ENCODE results near the gene SMCR8. TPM values are rescaled to one million over a fixed set of nuclear protein-coding genes. Genes with fewer than 3 reads are reported as not detected.
A peak's percentile ranks its signal among the peaks of the same experiment; 100 is the strongest.

SMCR8 gene
- total and polyA plus RNA-seq, 2 of the 13 experiments (the other 11 are each of a cell fraction or from before 2014, with no cell fraction given): 7.6 to 11.8 TPM

DNA sequence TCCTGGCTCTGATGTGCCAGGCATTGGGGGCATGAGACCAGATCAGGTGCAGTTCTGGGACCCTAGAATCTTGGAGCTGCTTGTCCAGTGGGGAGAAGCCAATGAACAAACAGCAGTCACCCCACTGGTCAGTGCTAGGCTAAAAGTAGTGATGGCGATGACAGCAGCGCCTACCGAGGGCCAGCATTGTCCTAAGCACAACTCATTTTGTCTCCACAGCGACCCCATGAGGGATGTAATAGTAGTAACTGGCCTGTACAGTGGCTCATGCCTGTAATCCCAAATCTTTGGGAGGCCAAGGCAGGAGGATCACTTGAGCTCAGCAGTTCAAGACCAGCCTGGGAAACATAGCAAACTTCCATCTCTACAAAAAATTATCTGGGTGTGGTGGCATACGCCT is 6.2 kb downstream of the SMCR8 start:
- Histone ChIP-seq H3K4me1 (ENCODE audit: insufficient read depth, low read length) (peaks cover 48% of the 10 kb centered on the region), H3K27ac (ENCODE audit: extremely low read length, insufficient read depth, low read length) (no peak overlapping the region), H3K36me3 (replicated peaks in 1 of 2; ENCODE audit: control insufficient read depth in 1 of 2, insufficient read depth in 2 of 2, low read length in 2 of 2) (peaks cover 25 to 41% of the 10 kb centered on the region in 2 experiments), H3K4me2 (ENCODE audit: low read depth, low read length) (no peak overlapping the region), H2AFZ (ENCODE audit: low read length) (no peak overlapping the region), H4K20me1 (ENCODE audit: insufficient read depth, low read length) (peaks cover 18% of the 10 kb centered on the region), H3K9me3 (ENCODE audit: low read length) (no peaks in the 10 kb centered on the region), H3K9ac (ENCODE audit: insufficient read depth, low read depth, low read length) (no peak overlapping the region), H3K79me2 (ENCODE audit: insufficient read depth, low read length) (peaks cover 43% of the 10 kb centered on the region), H3K4me3 (replicated peaks in 1 of 3; ENCODE audit: insufficient read depth in 1 of 3, low read depth in 2 of 3, low read length in 3 of 3) (no peak overlapping the region), H3K27me3 (ENCODE audit: control insufficient read depth in 1 of 2, insufficient read depth in 2 of 2, low read length in 2 of 2) (no peaks in the 10 kb centered on the region)
- ChIA-PET POLR2A (no interaction called here), CTCF (ENCODE audit: low intra/inter-chr PET ratio, low total read pairs) (no interaction called here)
- intact Hi-C loops (cut with micrococcal nuclease; ENCODE audit: unreplicated experiment): no loop called here
- BruUV-seq (replicated peaks): no TSS peak
- DNase-seq (ENCODE audit: low spot score) (no peak), ATAC-seq (no peak), FAIRE-seq (no peak)
- 90% methylated on average over 5 of the region's 5 CpGs for WGBS (ENCODE audit: low lambda C conversion rate)
- in situ Hi-C loops (cut with HindIII; ENCODE audit: extremely low pct_ligation_motif_present, low pct_unique_long_range_greater_than_20kb): no loop called here
- no peak for TF ChIP-seq THYN1 (CRISPR knock-in tag; IDR thresholded peaks at IDR 0.05; ENCODE audit: borderline replicate concordance, low read depth)
- TF ChIP-seq, protein P1, sequence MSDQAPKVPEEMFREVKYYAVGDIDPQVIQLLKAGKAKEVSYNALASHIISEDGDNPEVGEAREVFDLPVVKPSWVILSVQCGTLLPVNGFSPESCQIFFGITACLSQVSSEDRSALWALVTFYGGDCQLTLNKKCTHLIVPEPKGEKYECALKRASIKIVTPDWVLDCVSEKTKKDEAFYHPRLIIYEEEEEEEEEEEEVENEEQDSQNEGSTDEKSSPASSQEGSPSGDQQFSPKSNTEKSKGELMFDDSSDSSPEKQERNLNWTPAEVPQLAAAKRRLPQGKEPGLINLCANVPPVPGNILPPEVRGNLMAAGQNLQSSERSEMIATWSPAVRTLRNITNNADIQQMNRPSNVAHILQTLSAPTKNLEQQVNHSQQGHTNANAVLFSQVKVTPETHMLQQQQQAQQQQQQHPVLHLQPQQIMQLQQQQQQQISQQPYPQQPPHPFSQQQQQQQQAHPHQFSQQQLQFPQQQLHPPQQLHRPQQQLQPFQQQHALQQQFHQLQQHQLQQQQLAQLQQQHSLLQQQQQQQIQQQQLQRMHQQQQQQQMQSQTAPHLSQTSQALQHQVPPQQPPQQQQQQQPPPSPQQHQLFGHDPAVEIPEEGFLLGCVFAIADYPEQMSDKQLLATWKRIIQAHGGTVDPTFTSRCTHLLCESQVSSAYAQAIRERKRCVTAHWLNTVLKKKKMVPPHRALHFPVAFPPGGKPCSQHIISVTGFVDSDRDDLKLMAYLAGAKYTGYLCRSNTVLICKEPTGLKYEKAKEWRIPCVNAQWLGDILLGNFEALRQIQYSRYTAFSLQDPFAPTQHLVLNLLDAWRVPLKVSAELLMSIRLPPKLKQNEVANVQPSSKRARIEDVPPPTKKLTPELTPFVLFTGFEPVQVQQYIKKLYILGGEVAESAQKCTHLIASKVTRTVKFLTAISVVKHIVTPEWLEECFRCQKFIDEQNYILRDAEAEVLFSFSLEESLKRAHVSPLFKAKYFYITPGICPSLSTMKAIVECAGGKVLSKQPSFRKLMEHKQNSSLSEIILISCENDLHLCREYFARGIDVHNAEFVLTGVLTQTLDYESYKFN (CRISPR knock-in tag; conservative IDR thresholded peaks at IDR 0.05): no peak
- no peak for TF ChIP-seq ZNF652 (CRISPR knock-in tag; IDR thresholded peaks at IDR 0.05; ENCODE audit: borderline replicate concordance, low read depth)
- no peak for TF ChIP-seq ZKSCAN5 (CRISPR knock-in tag; IDR thresholded peaks at IDR 0.05)
- TF ChIP-seq, protein P2, sequence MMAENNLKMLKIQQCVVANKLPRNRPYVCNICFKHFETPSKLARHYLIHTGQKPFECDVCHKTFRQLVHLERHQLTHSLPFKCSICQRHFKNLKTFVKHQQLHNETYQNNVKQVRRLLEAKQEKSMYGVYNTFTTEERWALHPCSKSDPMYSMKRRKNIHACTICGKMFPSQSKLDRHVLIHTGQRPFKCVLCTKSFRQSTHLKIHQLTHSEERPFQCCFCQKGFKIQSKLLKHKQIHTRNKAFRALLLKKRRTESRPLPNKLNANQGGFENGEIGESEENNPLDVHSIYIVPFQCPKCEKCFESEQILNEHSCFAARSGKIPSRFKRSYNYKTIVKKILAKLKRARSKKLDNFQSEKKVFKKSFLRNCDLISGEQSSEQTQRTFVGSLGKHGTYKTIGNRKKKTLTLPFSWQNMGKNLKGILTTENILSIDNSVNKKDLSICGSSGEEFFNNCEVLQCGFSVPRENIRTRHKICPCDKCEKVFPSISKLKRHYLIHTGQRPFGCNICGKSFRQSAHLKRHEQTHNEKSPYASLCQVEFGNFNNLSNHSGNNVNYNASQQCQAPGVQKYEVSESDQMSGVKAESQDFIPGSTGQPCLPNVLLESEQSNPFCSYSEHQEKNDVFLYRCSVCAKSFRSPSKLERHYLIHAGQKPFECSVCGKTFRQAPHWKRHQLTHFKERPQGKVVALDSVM (CRISPR knock-in tag; IDR thresholded peaks at IDR 0.05): peak; percentile 32; the same call in 1 of the 2 replicates
- TF ChIP-seq, protein P3, sequence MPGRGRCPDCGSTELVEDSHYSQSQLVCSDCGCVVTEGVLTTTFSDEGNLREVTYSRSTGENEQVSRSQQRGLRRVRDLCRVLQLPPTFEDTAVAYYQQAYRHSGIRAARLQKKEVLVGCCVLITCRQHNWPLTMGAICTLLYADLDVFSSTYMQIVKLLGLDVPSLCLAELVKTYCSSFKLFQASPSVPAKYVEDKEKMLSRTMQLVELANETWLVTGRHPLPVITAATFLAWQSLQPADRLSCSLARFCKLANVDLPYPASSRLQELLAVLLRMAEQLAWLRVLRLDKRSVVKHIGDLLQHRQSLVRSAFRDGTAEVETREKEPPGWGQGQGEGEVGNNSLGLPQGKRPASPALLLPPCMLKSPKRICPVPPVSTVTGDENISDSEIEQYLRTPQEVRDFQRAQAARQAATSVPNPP (CRISPR knock-in tag; IDR thresholded peaks at IDR 0.05): no peak
- TF ChIP-seq ZNF713 (CRISPR knock-in tag; IDR thresholded peaks at IDR 0.05): no peak
- TF ChIP-seq GZF1 (CRISPR knock-in tag; IDR thresholded peaks at IDR 0.05): no peak
- no peak for TF ChIP-seq ZNF552 (CRISPR knock-in tag; IDR thresholded peaks at IDR 0.05; ENCODE audit: borderline replicate concordance)
- TF ChIP-seq ZNF678 (CRISPR knock-in tag; IDR thresholded peaks at IDR 0.05): no peak
- TF ChIP-seq, protein P4, sequence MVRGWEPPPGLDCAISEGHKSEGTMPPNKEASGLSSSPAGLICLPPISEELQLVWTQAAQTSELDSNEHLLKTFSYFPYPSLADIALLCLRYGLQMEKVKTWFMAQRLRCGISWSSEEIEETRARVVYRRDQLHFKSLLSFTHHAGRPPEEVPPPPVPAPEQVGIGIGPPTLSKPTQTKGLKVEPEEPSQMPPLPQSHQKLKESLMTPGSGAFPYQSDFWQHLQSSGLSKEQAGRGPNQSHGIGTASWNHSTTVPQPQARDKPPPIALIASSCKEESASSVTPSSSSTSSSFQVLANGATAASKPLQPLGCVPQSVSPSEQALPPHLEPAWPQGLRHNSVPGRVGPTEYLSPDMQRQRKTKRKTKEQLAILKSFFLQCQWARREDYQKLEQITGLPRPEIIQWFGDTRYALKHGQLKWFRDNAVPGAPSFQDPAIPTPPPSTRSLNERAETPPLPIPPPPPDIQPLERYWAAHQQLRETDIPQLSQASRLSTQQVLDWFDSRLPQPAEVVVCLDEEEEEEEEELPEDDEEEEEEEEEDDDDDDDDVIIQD (CRISPR knock-in tag; IDR thresholded peaks at IDR 0.05; ENCODE audit: low read depth): no peak
- no peak for TF ChIP-seq KDM5A (IDR thresholded peaks at IDR 0.05; ENCODE audit: borderline replicate concordance, low read length)
- no peak for TF ChIP-seq KDM5B (CRISPR knock-in tag; IDR thresholded peaks at IDR 0.05; ENCODE audit: borderline replicate concordance)
- TF ChIP-seq, protein P5, sequence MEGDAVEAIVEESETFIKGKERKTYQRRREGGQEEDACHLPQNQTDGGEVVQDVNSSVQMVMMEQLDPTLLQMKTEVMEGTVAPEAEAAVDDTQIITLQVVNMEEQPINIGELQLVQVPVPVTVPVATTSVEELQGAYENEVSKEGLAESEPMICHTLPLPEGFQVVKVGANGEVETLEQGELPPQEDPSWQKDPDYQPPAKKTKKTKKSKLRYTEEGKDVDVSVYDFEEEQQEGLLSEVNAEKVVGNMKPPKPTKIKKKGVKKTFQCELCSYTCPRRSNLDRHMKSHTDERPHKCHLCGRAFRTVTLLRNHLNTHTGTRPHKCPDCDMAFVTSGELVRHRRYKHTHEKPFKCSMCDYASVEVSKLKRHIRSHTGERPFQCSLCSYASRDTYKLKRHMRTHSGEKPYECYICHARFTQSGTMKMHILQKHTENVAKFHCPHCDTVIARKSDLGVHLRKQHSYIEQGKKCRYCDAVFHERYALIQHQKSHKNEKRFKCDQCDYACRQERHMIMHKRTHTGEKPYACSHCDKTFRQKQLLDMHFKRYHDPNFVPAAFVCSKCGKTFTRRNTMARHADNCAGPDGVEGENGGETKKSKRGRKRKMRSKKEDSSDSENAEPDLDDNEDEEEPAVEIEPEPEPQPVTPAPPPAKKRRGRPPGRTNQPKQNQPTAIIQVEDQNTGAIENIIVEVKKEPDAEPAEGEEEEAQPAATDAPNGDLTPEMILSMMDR (CRISPR knock-in tag; IDR thresholded peaks at IDR 0.05): 0 out of 2 replicates have a peak, but pooled peaks have one; percentile 10
- TF ChIP-seq ZFP36L2 (CRISPR knock-in tag; IDR thresholded peaks at IDR 0.05): no peak
